Stimulated activated CD8-positive, alpha-beta memory T cell treated with anti-CD3 and anti-CD28 coated beads, Interleukin-4, amount 100 ng/mL, for 48 hours (primary cell): Measurements from ENCODE around the gene LBHD1.

Source experiments
- DNase-seq: peaks from one replicate; pipeline ENCODE4 v3.0.0-alpha.2; 2020

The LBHD1 gene

DNA sequence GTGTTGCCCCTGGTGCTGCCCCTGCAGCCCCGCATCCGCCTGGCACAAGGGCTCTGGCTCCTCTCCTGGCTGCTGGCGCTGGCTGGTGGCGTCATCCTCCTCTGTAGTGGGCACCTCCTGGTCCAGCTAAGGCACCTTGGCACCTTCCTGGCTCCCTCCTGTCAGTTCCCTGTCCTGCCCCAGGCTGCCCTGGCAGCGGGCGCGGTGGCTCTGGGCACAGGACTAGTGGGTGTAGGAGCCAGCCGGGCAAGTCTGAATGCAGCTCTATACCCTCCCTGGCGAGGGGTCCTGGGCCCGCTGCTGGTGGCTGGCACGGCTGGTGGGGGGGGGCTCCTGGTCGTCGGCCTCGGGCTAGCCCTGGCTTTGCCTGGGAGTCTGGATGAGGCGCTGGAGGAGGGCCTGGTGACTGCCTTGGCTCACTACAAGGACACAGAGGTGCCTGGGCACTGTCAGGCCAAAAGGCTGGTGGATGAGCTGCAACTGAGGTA, 58.7 kb downstream of the LBHD1 start:
- no peak for DNase-seq
